Uterus (tissue), 2 donors: ENCODE measurements around the gene CYSTM1.

Source experiments
- CTCF ChIP-seq, 4 experiments: fragments of 200-600 bp in 2 of 4; fragments of 450-650 bp in 2 of 4; sonication (generic) in 2 of 4; IDR thresholded peaks; one replicate each; pipeline ENCODE4 v1.5.1; 2016 to 2019; ENCODE audit warnings: antibody characterized with exemption in 4 of 4, mild to moderate bottlenecking in 2 of 4, moderate library complexity in 1 of 4
- POLR2A ChIP-seq, 2 donors: fragments of 450-650 bp; IDR thresholded peaks; one replicate each; pipeline ENCODE4 v1.6.1; 2016; ENCODE audit warnings: antibody characterized with exemption in 2 of 2, mild to moderate bottlenecking in 1 of 2, moderate library complexity in 1 of 2

GRCh38 chr5:140213370-140213983 lies 38.5 kb downstream of the CYSTM1 start:
- TF ChIP-seq CTCF (IDR thresholded peaks at IDR 0.05) (no peak), POLR2A (IDR thresholded peaks at IDR 0.05) (no peak)
